HepG2 (cell line): Measurements from ENCODE around the gene LARP1. TPM values are rescaled to one million over a fixed set of nuclear protein-coding genes. Genes with fewer than 3 reads are reported as not detected.

Experiments
- ATAC-seq: fragments of 200-7000 bp; cut with Tn5 transposase; 3 replicates; pipeline ENCODE4 v1.9.1; 2020; ENCODE audit warnings: mild to moderate bottlenecking, moderate library complexity
- BruUV-seq: library from RNA; stranded (reverse); fragments of 400-500 nt; replicated peaks from 2 replicates; lab custom pipeline; 2021; lab: Mats Ljungman, UMichigan
- CTCF ChIA-PET: fragments of 300-600 bp; formaldehyde crosslinking; extraction: SDS; loops from one replicate; lab custom pipeline; 2021; ENCODE audit warnings: low total read pairs, inconsistent platforms, low intra/inter-chr PET ratio; lab: Yijun Ruan, JAX
- POLR2A ChIA-PET: fragments of 350-600 bp; sonication (Branson Sonifier 250); formaldehyde crosslinking; loops from one replicate; lab custom pipeline; 2020; ENCODE audit warnings: antibody characterized with exemption, inconsistent platforms; lab: Yijun Ruan, JAX
- DNase-seq: peaks from one replicate; pipeline ENCODE4 v3.0.0-alpha.2; 2015; ENCODE audit warnings: low spot score
- FAIRE-seq: peaks from 3 replicates; lab custom pipeline; 2011; peaks lifted over from hg19 to GRCh38; lab: Jason Lieb, UNC
- H2AFZ ChIP-seq: one replicate; pipeline ENCODE4 v1.6.1; 2011; ENCODE audit warnings: low read length, inconsistent platforms
- H3K27ac ChIP-seq: fragments of 300-600 bp; 3 replicates; pipeline ENCODE4 v1.8.0; 2011; ENCODE audit warnings: mixed run types, mild to moderate bottlenecking, mixed read lengths, low read length, inconsistent platforms; ENCODE audit not compliant: insufficient read depth; ENCODE audit errors: extremely low read length
- H3K27me3 ChIP-seq, 2 experiments: fragments of 200-600 bp in 1 of 2; 2 replicates in 1 of 2; 3 replicates in 1 of 2; pipeline versions ENCODE4 v1.6.0 to v1.8.0; 2011; ENCODE audit warnings: low read length in 2 of 2, mild to moderate bottlenecking in 2 of 2, moderate library complexity in 2 of 2, inconsistent platforms in 1 of 2; ENCODE audit not compliant: insufficient read depth in 2 of 2, control insufficient read depth in 1 of 2
- H3K36me3 ChIP-seq, 2 experiments: fragments of 200-600 bp in 1 of 2; replicated peaks in 1 of 2; 2 replicates in 1 of 2; 3 replicates in 1 of 2; pipeline versions ENCODE4 v1.5.1 to v1.8.0; 2011; ENCODE audit warnings: low read length in 2 of 2, inconsistent platforms in 1 of 2; ENCODE audit not compliant: insufficient read depth in 2 of 2, control insufficient read depth in 1 of 2
- H3K4me1 ChIP-seq: 2 replicates; pipeline ENCODE4 v1.5.1; 2012; ENCODE audit warnings: low read length, inconsistent platforms; ENCODE audit not compliant: insufficient read depth
- H3K4me2 ChIP-seq: 2 replicates; pipeline ENCODE4 v1.6.0; 2011; ENCODE audit warnings: low read depth, low read length, inconsistent platforms
- H3K4me3 ChIP-seq, 3 experiments: fragments of 200-600 bp in 1 of 3; sonication (generic), shearing (Covaris generic) in 1 of 3; replicated peaks in 1 of 3; 2 replicates each; pipeline ENCODE4 v1.5.1; 2011 to 2016; ENCODE audit warnings: low read length in 3 of 3, inconsistent platforms in 2 of 3, low read depth in 2 of 3, mild to moderate bottlenecking in 2 of 3, control low read depth in 1 of 3, mixed read lengths in 1 of 3; ENCODE audit not compliant: insufficient read depth in 1 of 3
- H3K79me2 ChIP-seq: one replicate; pipeline ENCODE4 v1.6.1; 2011; ENCODE audit warnings: low read length, inconsistent platforms; ENCODE audit not compliant: insufficient read depth
- H3K9ac ChIP-seq: 2 replicates; pipeline ENCODE4 v1.6.0; 2011; ENCODE audit warnings: mild to moderate bottlenecking, low read depth, low read length, inconsistent platforms; ENCODE audit not compliant: insufficient read depth
- H3K9me3 ChIP-seq: 2 replicates; pipeline ENCODE4 v1.5.1; 2012; ENCODE audit warnings: mild to moderate bottlenecking, low read length
- H4K20me1 ChIP-seq: 2 replicates; pipeline ENCODE4 v1.6.0; 2011; ENCODE audit warnings: inconsistent platforms, mild to moderate bottlenecking, low read length, moderate library complexity; ENCODE audit not compliant: insufficient read depth
- ARHGAP35 ChIP-seq: sonication (generic); formaldehyde crosslinking; IDR thresholded peaks from 2 replicates; pipeline ENCODE4 v1.9.0; 2022; ENCODE audit warnings: mild to moderate bottlenecking, inconsistent platforms, moderate library complexity, missing genetic modification reagents, borderline replicate concordance
- MED1 ChIP-seq: sonication (generic); formaldehyde crosslinking; IDR thresholded peaks from 2 replicates; pipeline ENCODE4 v1.4.0; 2020; ENCODE audit warnings: missing genetic modification reagents
- POLR2AphosphoS2 ChIP-seq: IDR thresholded peaks from 2 replicates; pipeline ENCODE4 v1.6.1; 2011; ENCODE audit warnings: low read depth, low read length, improper control_type of control experiment
- SP4 ChIP-seq: sonication (generic); formaldehyde crosslinking; IDR thresholded peaks from 2 replicates; pipeline ENCODE4 v1.8.1; 2023; ENCODE audit warnings: mild to moderate bottlenecking, missing genetic modification reagents
- ZMAT3 ChIP-seq: sonication (generic); formaldehyde crosslinking; conservative IDR thresholded peaks from 2 replicates; pipeline ENCODE4 v1.7.0; 2021; ENCODE audit warnings: missing genetic modification reagents
- ZNF12 ChIP-seq: sonication (generic); formaldehyde crosslinking; IDR thresholded peaks from 2 replicates; pipeline ENCODE4 v1.5.0; 2020; ENCODE audit warnings: missing genetic modification reagents
- ZNF709 ChIP-seq: sonication (generic); formaldehyde crosslinking; IDR thresholded peaks from 2 replicates; pipeline ENCODE4 v1.5.0; 2020; ENCODE audit warnings: mild to moderate bottlenecking, missing genetic modification reagents
- WGBS: methylation state at CpG from one replicate; pipeline ENCODE4 v1.1.6; 2017; ENCODE audit warnings: low lambda C conversion rate; 5-methylcytosine and 5-hydroxymethylcytosine counted together
- in situ Hi-C: cut with HindIII; loops from 2 replicates; pipeline ENCODE4 v1.10.0; 2017; ENCODE audit warnings: low pct_unique_long_range_greater_than_20kb; ENCODE audit not compliant: extremely low pct_ligation_motif_present
- intact Hi-C: fragments of 100-400 bp; cut with micrococcal nuclease; formaldehyde crosslinking; loops from one replicate; pipeline ENCODE4 v1.10.0; 2022; ENCODE audit not compliant: unreplicated experiment
- polyA plus RNA-seq, 8 experiments: library from polyadenylated mRNA; depleted of rRNA in 3 of 8; stranded (reverse) in 7 of 8; unstranded in 1 of 8; fragments of >200 nt; fragmentation: Illumina TruSeq in 4 of 8; extraction: Trizol in 4 of 8; gene quantifications; 2 replicates each; pipeline versions ENCODE4 v1.2.1 to v1.2.3, GENCODE V29; 2011 to 2016; ENCODE audit warnings: low read depth in 4 of 8, missing spikeins in 1 of 8, mixed read lengths in 1 of 8; ENCODE audit not compliant: insufficient read depth in 1 of 8
- total RNA-seq, 5 experiments: library from RNA; depleted of rRNA; stranded (reverse); fragments of >200 nt; fragmentation: Illumina TruSeq; extraction: Trizol; gene quantifications; 2 replicates each; pipeline ENCODE4 v1.2.3, GENCODE V29; 2016; ENCODE audit warnings: low read depth in 1 of 5
- TF ChIP-seq, protein P1 (sequence below): IDR thresholded peaks from 2 replicates; pipeline ENCODE4 v1.4.0; 2020; ENCODE audit warnings: mild to moderate bottlenecking, missing genetic modification reagents

Gene LARP1
- total and polyA plus RNA-seq, 2 of the 13 experiments (the other 11 are each of a cell fraction or from before 2014, with no cell fraction given), result 45.2 to 61.4 TPM

DNA sequence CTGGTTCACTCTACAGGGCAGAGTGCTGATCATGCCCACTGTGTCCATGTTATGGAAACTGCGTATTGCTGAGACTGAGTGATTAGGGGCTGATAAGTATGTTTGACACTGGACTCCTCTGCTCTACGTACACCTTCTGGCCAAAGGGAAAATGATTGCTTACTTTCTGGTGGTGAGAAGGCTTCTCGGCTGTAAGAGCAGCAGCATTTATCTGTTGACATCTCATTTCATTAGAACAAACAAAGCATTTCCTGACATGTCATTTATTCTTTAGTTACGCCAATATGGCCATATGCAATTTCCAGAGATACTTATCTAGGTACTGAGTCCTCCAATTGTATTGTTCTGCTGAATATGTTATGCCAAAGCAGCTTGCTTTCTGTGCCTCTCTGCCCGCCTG, 89.6 kb downstream of the LARP1 start (continued):
- TF ChIP-seq, protein P1, sequence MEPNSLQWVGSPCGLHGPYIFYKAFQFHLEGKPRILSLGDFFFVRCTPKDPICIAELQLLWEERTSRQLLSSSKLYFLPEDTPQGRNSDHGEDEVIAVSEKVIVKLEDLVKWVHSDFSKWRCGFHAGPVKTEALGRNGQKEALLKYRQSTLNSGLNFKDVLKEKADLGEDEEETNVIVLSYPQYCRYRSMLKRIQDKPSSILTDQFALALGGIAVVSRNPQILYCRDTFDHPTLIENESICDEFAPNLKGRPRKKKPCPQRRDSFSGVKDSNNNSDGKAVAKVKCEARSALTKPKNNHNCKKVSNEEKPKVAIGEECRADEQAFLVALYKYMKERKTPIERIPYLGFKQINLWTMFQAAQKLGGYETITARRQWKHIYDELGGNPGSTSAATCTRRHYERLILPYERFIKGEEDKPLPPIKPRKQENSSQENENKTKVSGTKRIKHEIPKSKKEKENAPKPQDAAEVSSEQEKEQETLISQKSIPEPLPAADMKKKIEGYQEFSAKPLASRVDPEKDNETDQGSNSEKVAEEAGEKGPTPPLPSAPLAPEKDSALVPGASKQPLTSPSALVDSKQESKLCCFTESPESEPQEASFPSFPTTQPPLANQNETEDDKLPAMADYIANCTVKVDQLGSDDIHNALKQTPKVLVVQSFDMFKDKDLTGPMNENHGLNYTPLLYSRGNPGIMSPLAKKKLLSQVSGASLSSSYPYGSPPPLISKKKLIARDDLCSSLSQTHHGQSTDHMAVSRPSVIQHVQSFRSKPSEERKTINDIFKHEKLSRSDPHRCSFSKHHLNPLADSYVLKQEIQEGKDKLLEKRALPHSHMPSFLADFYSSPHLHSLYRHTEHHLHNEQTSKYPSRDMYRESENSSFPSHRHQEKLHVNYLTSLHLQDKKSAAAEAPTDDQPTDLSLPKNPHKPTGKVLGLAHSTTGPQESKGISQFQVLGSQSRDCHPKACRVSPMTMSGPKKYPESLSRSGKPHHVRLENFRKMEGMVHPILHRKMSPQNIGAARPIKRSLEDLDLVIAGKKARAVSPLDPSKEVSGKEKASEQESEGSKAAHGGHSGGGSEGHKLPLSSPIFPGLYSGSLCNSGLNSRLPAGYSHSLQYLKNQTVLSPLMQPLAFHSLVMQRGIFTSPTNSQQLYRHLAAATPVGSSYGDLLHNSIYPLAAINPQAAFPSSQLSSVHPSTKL (CRISPR knock-in tag), result peak; percentile 67
- TF ChIP-seq SP4 (CRISPR knock-in tag) (0 out of 2 replicates have a peak, but pooled peaks have one; percentile 38), POLR2AphosphoS2 (no peak), ZNF12 (CRISPR knock-in tag) (peak; percentile 24; the same call in 1 of the 2 replicates), ARHGAP35 (CRISPR knock-in tag) (no peak), MED1 (peak; percentile 70; the same call in 1 of the 2 replicates)

DNA sequence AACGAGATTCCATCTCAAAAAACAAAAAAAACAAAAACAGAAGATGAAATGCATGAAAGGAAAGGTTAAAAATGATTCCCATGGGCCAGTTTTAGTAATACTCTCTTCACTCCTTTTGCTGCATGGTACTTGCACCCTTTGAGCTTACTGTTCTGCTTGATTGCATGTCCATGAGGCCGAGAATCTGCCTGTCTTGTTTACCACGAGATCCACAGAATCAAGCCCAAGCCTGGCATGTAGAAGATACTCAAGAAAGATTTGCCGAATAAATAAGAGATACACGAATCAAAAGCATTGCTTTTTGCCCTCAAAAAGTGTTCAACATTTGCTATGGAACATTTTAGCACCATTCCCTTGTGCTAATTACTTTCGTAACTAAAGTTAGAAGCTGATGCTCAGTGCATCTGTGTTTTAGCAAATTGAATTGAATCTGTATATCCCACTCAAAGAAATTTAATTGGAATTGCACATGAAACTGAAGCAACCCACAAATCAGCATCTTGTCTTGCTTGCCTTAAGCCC, 94.1 kb downstream of the LARP1 start:
- DNase-seq (no peak), FAIRE-seq (no peak), ATAC-seq (no peak)
- Histone ChIP-seq H3K9me3 (no peaks in the 10 kb centered on the region), H3K27me3 (no peaks in the 10 kb centered on the region), H3K4me1 (peaks cover 69% of the 10 kb centered on the region), H3K9ac (peak overlapping the region; percentile 72; the same call in 1 of the 2 replicates), H4K20me1 (no peaks in the 10 kb centered on the region), H3K4me3 (peak overlapping the region; percentile 72 to 78 (median 76); a peak in 5 of 6 replicates), H3K4me2 (peak overlapping the region; percentile 78), H3K27ac (peak overlapping the region; percentile 68), H3K36me3 (no peaks in the 10 kb centered on the region), H3K79me2 (peaks cover 7% of the 10 kb centered on the region), H2AFZ (no peak overlapping the region)
- no TSS peak for BruUV-seq
- in situ Hi-C loops (no loop called here), intact Hi-C loops (no loop called here)
- TF ChIP-seq ZMAT3 (CRISPR knock-in tag), result 0 out of 2 replicates have a peak, but pooled peaks have one; percentile 4
- no peak for TF ChIP-seq ZNF709
- POLR2A ChIA-PET, result interaction anchor here (1.7 to 2.2 kb wide), 3 partner anchors 9 to 20 kb away, joined by 5 to 12 read pairs (median 11); partner anchors contain the start of gene CNOT8
- CTCF ChIA-PET, result no interaction called here
- WGBS, result 48% methylated on average over 6 of the region's 6 CpGs
